AG04449 (cell line): ENCODE measurements around the gene PHPT1.

Experiments used
- CTCF ChIA-PET: fragments of 350-600 bp; formaldehyde crosslinking; extraction: SDS; loops from one replicate; lab custom pipeline; 2021; ENCODE audit warnings: antibody characterized with exemption; lab: Yijun Ruan, JAX
- POLR2A ChIA-PET: fragments of 400-600, 350-600 bp; formaldehyde crosslinking; extraction: SDS; loops from one replicate; lab custom pipeline; 2020; ENCODE audit warnings: antibody characterized with exemption, inconsistent platforms; lab: Yijun Ruan, JAX
- DNase-seq: peaks from one replicate; pipeline ENCODE4 v3.0.0-alpha.2; 2010; ENCODE audit warnings: low read depth, low spot score
- H3K4me3 ChIP-seq: 2 replicates; pipeline ENCODE4 v1.5.1; 2011; ENCODE audit warnings: low read depth, mild to moderate bottlenecking, control low read depth, low read length
- TF ChIP-seq, protein P1 (sequence below): IDR thresholded peaks from one replicate; pipeline ENCODE4 v1.5.1; 2011; ENCODE audit warnings: mild to moderate bottlenecking, moderate library complexity, low read length, control low read depth, inconsistent platforms; ENCODE audit not compliant: insufficient read depth; ENCODE audit errors: missing control alignments

Gene PHPT1

DNA sequence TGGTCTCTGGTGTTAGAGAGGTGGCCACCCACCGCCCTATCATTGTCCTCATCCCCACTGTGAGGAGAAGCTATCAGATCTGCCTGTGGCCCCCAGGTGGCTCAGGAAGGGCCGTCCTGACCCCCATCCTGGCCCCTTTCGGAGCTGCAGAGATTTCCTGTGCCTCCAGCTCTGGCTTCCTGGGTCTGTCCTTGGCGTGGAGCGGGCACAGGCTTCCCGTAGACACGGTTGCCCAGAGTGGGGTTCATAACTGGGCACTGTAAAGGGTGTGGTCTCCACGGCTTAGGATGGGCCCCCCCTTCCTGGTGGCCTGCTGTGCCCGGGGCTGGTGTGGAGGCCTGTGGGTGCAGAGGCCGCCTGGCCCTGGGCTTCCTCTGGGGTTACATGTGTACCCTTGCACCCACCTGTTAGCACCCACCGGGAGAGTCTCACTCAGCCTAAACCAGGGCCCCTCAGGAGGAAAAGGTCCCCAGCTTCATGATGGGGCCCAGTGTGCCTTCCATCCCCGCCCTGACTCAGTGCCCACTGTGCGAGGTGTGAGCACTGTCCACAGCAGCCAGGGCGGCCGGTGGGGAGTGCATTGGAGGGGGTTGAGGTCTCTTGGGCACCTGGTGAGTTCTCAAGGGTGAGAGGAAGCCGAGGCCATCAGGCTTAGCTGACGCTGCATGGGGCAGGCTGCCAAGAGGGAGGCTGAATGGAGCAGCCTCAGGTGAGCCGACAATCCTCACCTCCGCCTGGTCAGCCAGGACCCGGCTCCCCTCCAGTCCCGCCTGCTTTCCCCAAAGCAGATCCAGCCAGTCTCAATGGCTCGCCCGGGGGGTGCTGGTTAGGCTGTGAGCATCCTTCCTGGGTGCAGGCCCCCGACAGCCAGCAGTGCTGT, 22.3 kb upstream of the PHPT1 start:
- DNase-seq = no peak
- ChIA-PET POLR2A (interaction anchor here (0.9 kb wide), 1 partner anchor 20 kb away, joined by 3 read pairs; no protein-coding TSS in a partner anchor), CTCF (interaction anchor here (1.2 to 1.6 kb wide), 2 partner anchors 14 to 16 kb away, joined by 3 to 8 read pairs; partner anchors contain the start of gene AJM1)
- TF ChIP-seq, protein P1, sequence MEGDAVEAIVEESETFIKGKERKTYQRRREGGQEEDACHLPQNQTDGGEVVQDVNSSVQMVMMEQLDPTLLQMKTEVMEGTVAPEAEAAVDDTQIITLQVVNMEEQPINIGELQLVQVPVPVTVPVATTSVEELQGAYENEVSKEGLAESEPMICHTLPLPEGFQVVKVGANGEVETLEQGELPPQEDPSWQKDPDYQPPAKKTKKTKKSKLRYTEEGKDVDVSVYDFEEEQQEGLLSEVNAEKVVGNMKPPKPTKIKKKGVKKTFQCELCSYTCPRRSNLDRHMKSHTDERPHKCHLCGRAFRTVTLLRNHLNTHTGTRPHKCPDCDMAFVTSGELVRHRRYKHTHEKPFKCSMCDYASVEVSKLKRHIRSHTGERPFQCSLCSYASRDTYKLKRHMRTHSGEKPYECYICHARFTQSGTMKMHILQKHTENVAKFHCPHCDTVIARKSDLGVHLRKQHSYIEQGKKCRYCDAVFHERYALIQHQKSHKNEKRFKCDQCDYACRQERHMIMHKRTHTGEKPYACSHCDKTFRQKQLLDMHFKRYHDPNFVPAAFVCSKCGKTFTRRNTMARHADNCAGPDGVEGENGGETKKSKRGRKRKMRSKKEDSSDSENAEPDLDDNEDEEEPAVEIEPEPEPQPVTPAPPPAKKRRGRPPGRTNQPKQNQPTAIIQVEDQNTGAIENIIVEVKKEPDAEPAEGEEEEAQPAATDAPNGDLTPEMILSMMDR = no peak
- no peak overlapping the region for H3K4me3 ChIP-seq

GRCh38 chr9:136827794-136828473, 21.3 kb upstream of the PHPT1 start:
- TF ChIP-seq, protein P1 = no peak
- CTCF ChIA-PET = interaction anchor here (2.1 kb wide), 1 partner anchor 14 kb away, joined by 12 read pairs; the partner anchor contains the start of gene AJM1
- POLR2A ChIA-PET = no interaction called here
- H3K4me3 ChIP-seq = no peak overlapping the region
- DNase-seq = no peak

GRCh38 chr9:136828474-136829140, 20.6 kb upstream of the PHPT1 start:
- POLR2A ChIA-PET = no interaction called here
- TF ChIP-seq, protein P1 = no peak
- no peak overlapping the region for H3K4me3 ChIP-seq
- no peak for DNase-seq
- CTCF ChIA-PET = interaction anchor here (2.1 kb wide), 1 partner anchor 14 kb away, joined by 12 read pairs; the partner anchor contains the start of gene AJM1

DNA sequence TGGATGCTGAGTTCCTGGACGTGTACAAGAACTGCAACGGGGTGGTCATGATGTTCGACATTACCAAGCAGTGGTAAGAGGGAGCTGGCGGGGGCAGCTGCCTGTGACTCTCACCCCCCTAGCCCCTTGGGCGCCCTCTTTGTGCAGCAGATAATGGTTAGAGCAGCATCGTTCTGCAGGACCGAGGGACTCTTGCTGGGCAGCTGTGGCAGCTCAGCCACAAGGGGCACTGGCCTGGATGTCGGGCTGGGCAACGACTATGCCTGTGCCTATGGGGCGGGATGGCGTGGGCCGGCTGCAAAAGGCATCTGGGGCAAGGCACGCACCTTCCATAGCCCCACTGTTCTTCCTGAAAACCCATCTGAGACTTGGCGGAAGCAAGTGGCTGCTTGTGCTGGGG, 19.8 kb upstream of the PHPT1 start:
- DNase-seq = no peak
- POLR2A ChIA-PET = no interaction called here
- TF ChIP-seq, protein P1 = no peak
- no peak overlapping the region for H3K4me3 ChIP-seq
- CTCF ChIA-PET = interaction anchor here (2.1 kb wide), 1 partner anchor 13 kb away, joined by 12 read pairs; the partner anchor contains the start of gene AJM1

- CTCF ChIA-PET = interaction anchor here (2.1 kb wide), 1 partner anchor 12 kb away, joined by 12 read pairs; the partner anchor contains the start of gene AJM1
- no peak overlapping the region for H3K4me3 ChIP-seq
- DNase-seq = no peak
- POLR2A ChIA-PET = no interaction called here
- TF ChIP-seq, protein P1 = no peak
Measured at GRCh38 chr9:136829981-136830885, 19.0 kb upstream of the PHPT1 start.
